ENCODE results near the gene NUCKS1. TPM values are rescaled to one million over a fixed set of nuclear protein-coding genes. Genes with fewer than 3 reads are reported as not detected.

The NUCKS1 gene
- total RNA-seq, 1 experiment from 2014 or later, result 427 TPM

DNA sequence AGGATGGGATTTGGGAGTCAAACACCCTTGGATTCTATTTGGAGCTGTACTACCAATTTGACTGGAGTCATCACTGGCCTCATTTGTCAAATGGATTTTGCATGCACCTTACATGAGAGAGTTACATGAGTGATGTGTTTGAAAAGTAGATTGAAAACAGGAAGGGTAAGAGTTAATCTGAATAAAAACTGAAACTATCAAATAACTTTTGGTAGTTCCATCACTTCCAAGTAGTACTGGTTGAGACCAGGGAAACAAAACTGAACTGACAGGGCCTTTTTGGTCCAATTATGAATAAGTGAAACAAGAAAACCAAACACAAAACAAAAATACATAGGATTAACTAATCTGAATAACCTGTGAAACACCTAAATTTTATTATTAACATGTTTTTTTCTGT lies 30.2 kb downstream of the NUCKS1 start:
- H3K27ac ChIP-seq (ENCODE audit: insufficient read length, low read depth, low read length), result no peak overlapping the region
- no peak overlapping the region for H3K14ac ChIP-seq (ENCODE audit: insufficient read depth, low read length)
- H4K8ac ChIP-seq (replicated peaks; ENCODE audit: insufficient read length, low read depth, low read length), result no peak overlapping the region
- H3T11ph ChIP-seq (ENCODE audit: low read length), result no peak overlapping the region
- H3K4me1 ChIP-seq (ENCODE audit: insufficient read depth, low read length), result no peaks in the 10 kb centered on the region
- no peak overlapping the region for H3K4me2 ChIP-seq (ENCODE audit: insufficient read depth, insufficient read length, low read length)
- H3K79me1 ChIP-seq (ENCODE audit: insufficient read depth, low read depth, low read length, poor library complexity, severe bottlenecking), result no peaks in the 10 kb centered on the region
- no peak overlapping the region for H2BK20ac ChIP-seq (ENCODE audit: low read depth, low read length, poor library complexity, severe bottlenecking)
- no peak overlapping the region for H4K91ac ChIP-seq (ENCODE audit: insufficient read length, low read depth, low read length)
- H2AFZ ChIP-seq (ENCODE audit: low read length), result no peak overlapping the region
- H2BK120ac ChIP-seq (ENCODE audit: low read depth, low read length, poor library complexity, severe bottlenecking), result no peak overlapping the region
- no peaks in the 10 kb centered on the region for H3K23me2 ChIP-seq (ENCODE audit: insufficient read length, low read depth, low read length, poor library complexity, severe bottlenecking)
- H3K4me1 Mint-ChIP-seq, result peaks cover 13 to 17% of the 10 kb centered on the region in 2 experiments
- no peaks in the 10 kb centered on the region for H4K20me1 ChIP-seq (ENCODE audit: control insufficient read depth, insufficient read depth, insufficient read length)
- H3K56ac ChIP-seq (ENCODE audit: insufficient read length, low read depth, low read length), result no peak overlapping the region
- peaks cover 37 to 90% (median 85%) of the 10 kb centered on the region in 3 experiments for H3K36me3 Mint-ChIP-seq (ENCODE audit: insufficient read depth in 1 of 3, low read depth in 3 of 3)
- no peak overlapping the region for H3K4me3 Mint-ChIP-seq
- H3K79me2 ChIP-seq (ENCODE audit: insufficient read depth, low read length), result no peaks in the 10 kb centered on the region
- no peaks in the 10 kb centered on the region for H3K9me3 ChIP-seq (ENCODE audit: control insufficient read depth, low read depth, low read length)
- H3K18ac ChIP-seq (ENCODE audit: insufficient read length, low read depth, low read length), result no peak overlapping the region
- TF ChIP-seq, protein P1, sequence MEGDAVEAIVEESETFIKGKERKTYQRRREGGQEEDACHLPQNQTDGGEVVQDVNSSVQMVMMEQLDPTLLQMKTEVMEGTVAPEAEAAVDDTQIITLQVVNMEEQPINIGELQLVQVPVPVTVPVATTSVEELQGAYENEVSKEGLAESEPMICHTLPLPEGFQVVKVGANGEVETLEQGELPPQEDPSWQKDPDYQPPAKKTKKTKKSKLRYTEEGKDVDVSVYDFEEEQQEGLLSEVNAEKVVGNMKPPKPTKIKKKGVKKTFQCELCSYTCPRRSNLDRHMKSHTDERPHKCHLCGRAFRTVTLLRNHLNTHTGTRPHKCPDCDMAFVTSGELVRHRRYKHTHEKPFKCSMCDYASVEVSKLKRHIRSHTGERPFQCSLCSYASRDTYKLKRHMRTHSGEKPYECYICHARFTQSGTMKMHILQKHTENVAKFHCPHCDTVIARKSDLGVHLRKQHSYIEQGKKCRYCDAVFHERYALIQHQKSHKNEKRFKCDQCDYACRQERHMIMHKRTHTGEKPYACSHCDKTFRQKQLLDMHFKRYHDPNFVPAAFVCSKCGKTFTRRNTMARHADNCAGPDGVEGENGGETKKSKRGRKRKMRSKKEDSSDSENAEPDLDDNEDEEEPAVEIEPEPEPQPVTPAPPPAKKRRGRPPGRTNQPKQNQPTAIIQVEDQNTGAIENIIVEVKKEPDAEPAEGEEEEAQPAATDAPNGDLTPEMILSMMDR (conservative IDR thresholded peaks at IDR 0.05), result no peak
- no peak overlapping the region for H2AK5ac ChIP-seq (ENCODE audit: insufficient read length, low read length)
- H3K9me3 Mint-ChIP-seq, result no peaks in the 10 kb centered on the region
- no peak overlapping the region for H4K5ac ChIP-seq (ENCODE audit: insufficient read length, low read depth, low read length)
- no peaks in the 10 kb centered on the region for H3K27me3 ChIP-seq (ENCODE audit: insufficient read depth, low read length)
- no peak for DNase-seq
- H3K4ac ChIP-seq (ENCODE audit: low read depth, low read length), result no peak overlapping the region
- H2BK5ac ChIP-seq (ENCODE audit: insufficient read length, low read length), result no peak overlapping the region
- no peak overlapping the region for H3K23ac ChIP-seq (ENCODE audit: insufficient read length, low read depth, low read length)
- H3K27ac Mint-ChIP-seq, result peak overlapping the region in 1 of 3 experiments; percentile 0; a peak in 1 of 7 replicates
- no peaks in the 10 kb centered on the region for H3K27me3 Mint-ChIP-seq (ENCODE audit: low read depth)
- H3K9ac ChIP-seq (ENCODE audit: extremely low read depth, insufficient read length, low read length), result no peak overlapping the region
- no peak overlapping the region for H2BK15ac ChIP-seq (ENCODE audit: low read depth, low read length)
- H2BK12ac ChIP-seq (ENCODE audit: insufficient read length, low read depth, low read length), result no peak overlapping the region

Measured in H9 (cell line).